Measurements from ENCODE around the gene PRICKLE2. TPM values are rescaled to one million over a fixed set of nuclear protein-coding genes. Genes with fewer than 3 reads are reported as not detected.

The PRICKLE2 gene
- total RNA-seq, 1 experiment from 2014 or later = 5.6 TPM

DNA sequence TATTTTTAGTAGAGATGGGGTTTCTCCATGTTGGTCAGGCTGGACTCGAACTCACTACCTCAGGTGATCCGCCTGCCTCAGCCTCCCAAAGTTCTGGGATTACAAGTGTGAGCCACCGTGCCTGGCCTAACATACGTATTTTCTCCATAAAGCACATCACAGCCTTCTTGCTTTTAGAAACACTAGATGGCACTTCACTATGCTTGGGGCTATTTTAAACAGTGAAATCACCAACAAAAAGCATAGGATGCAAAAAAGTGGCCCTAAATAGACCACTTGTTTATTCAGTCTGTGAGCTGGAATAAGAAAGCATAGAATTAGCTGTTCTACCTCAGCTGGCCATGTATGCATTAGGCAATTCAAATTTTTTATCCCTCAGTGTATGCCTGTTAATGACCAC is 46.0 kb downstream of the PRICKLE2 start:
- peaks cover 9% of the 10 kb centered on the region for H3K9me3 Mint-ChIP-seq
- no peaks in the 10 kb centered on the region for H3K36me3 Mint-ChIP-seq
- ChIA-PET POLR2A (no interaction called here), CTCF (interaction anchor here (0.7 to 0.8 kb wide), 2 partner anchors 284 to 305 kb away, joined by 3 to 4 read pairs; no protein-coding TSS in a partner anchor)
- ATAC-seq (no peak), DNase-seq (ENCODE audit: low spot score) (no peak)
- no peak for TF ChIP-seq ARID4B (CRISPR knock-in tag; IDR thresholded peaks at IDR 0.05; ENCODE audit: borderline replicate concordance)
- TF ChIP-seq NFE2L1 (CRISPR knock-in tag; IDR thresholded peaks at IDR 0.05) = no peak
- TF ChIP-seq NR2C2 (CRISPR knock-in tag; IDR thresholded peaks at IDR 0.05) = no peak
- no peak for TF ChIP-seq NR1H2 (CRISPR knock-in tag; IDR thresholded peaks at IDR 0.05)
- no peak for TF ChIP-seq AFF4 (CRISPR knock-in tag; IDR thresholded peaks at IDR 0.05; ENCODE audit: borderline replicate concordance)
- no peak overlapping the region for H3K4me3 Mint-ChIP-seq
- peaks cover 16% of the 10 kb centered on the region for H3K4me1 Mint-ChIP-seq
- H3K27me3 Mint-ChIP-seq (ENCODE audit: low read depth) = no peaks in the 10 kb centered on the region
- H3K27ac Mint-ChIP-seq = no peak overlapping the region

- ChIA-PET POLR2A (no interaction called here), CTCF (no interaction called here)
- peaks cover 16% of the 10 kb centered on the region for H3K4me1 Mint-ChIP-seq
These were observed 46.8 kb downstream of the PRICKLE2 start for GRCh38 chr3:64178419-64178818.

More at GRCh38 chr3:64178419-64178818, 46.8 kb downstream of the PRICKLE2 start:
- TF ChIP-seq CREB1 (CRISPR knock-in tag; IDR thresholded peaks at IDR 0.05) = no peak
- no peak for TF ChIP-seq ELF4 (CRISPR knock-in tag; IDR thresholded peaks at IDR 0.05; ENCODE audit: low read depth)
- TF ChIP-seq, protein P1, sequence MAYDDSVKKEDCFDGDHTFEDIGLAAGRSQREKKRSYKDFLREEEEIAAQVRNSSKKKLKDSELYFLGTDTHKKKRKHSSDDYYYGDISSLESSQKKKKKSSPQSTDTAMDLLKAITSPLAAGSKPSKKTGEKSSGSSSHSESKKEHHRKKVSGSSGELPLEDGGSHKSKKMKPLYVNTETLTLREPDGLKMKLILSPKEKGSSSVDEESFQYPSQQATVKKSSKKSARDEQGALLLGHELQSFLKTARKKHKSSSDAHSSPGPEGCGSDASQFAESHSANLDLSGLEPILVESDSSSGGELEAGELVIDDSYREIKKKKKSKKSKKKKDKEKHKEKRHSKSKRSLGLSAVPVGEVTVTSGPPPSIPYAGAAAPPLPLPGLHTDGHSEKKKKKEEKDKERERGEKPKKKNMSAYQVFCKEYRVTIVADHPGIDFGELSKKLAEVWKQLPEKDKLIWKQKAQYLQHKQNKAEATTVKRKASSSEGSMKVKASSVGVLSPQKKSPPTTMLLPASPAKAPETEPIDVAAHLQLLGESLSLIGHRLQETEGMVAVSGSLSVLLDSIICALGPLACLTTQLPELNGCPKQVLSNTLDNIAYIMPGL (CRISPR knock-in tag; IDR thresholded peaks at IDR 0.05) = no peak
- no peak for TF ChIP-seq ZNF512 (CRISPR knock-in tag; IDR thresholded peaks at IDR 0.05; ENCODE audit: borderline replicate concordance)
- no peak for TF ChIP-seq ZNF232 (CRISPR knock-in tag; IDR thresholded peaks at IDR 0.05)
- TF ChIP-seq, protein P2, sequence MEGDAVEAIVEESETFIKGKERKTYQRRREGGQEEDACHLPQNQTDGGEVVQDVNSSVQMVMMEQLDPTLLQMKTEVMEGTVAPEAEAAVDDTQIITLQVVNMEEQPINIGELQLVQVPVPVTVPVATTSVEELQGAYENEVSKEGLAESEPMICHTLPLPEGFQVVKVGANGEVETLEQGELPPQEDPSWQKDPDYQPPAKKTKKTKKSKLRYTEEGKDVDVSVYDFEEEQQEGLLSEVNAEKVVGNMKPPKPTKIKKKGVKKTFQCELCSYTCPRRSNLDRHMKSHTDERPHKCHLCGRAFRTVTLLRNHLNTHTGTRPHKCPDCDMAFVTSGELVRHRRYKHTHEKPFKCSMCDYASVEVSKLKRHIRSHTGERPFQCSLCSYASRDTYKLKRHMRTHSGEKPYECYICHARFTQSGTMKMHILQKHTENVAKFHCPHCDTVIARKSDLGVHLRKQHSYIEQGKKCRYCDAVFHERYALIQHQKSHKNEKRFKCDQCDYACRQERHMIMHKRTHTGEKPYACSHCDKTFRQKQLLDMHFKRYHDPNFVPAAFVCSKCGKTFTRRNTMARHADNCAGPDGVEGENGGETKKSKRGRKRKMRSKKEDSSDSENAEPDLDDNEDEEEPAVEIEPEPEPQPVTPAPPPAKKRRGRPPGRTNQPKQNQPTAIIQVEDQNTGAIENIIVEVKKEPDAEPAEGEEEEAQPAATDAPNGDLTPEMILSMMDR (IDR thresholded peaks at IDR 0.05) = no peak
- H3K36me3 Mint-ChIP-seq = no peaks in the 10 kb centered on the region
- H3K27me3 Mint-ChIP-seq (ENCODE audit: low read depth) = no peaks in the 10 kb centered on the region
- no peak overlapping the region for H3K27ac Mint-ChIP-seq
- H3K4me3 Mint-ChIP-seq = no peak overlapping the region
- peaks cover 9% of the 10 kb centered on the region for H3K9me3 Mint-ChIP-seq
- DNase-seq (ENCODE audit: low spot score) (no peak), ATAC-seq (no peak)
